HS-27A (cell line): ENCODE data around the gene PTPDC1.
"Not testable (repeated sequence)": the region's sequence is repeated elsewhere in the genome, so short reads cannot be mapped to it uniquely, and the experiment has no call there.

Experiments
- DNase-seq: peaks from one replicate; pipeline ENCODE4 v3.0.0-alpha.2; 2012; ENCODE audit warnings: low read depth, missing footprints

The PTPDC1 gene

GRCh38 chr9:94086486-94087345, 2.5 kb downstream of the PTPDC1 start:
- DNase-seq: peak; percentile 41

GRCh38 chr9:94094219-94095145, 10.2 kb downstream of the PTPDC1 start:
- not testable (repeated sequence) for DNase-seq

- no peak for DNase-seq
Observed at GRCh38 chr9:94096819-94097577, 12.7 kb downstream of the PTPDC1 start.

- DNase-seq: peak; percentile 40
Observed at GRCh38 chr9:94097788-94098414, 13.6 kb downstream of the PTPDC1 start.

- DNase-seq: no peak
Observed at GRCh38 chr9:94100152-94100879, 16.1 kb downstream of the PTPDC1 start.

GRCh38 chr9:94101162-94101853, 17.0 kb downstream of the PTPDC1 start:
- DNase-seq: no peak

- no peak for DNase-seq
Observed at GRCh38 chr9:94108584-94108983, 24.3 kb downstream of the PTPDC1 start.

- DNase-seq: no peak
Observed at GRCh38 chr9:94110821-94111252, 26.6 kb downstream of the PTPDC1 start.

GRCh38 chr9:94111446-94111845, 27.2 kb downstream of the PTPDC1 start:
- no peak for DNase-seq

GRCh38 chr9:94112716-94113465, 28.6 kb downstream of the PTPDC1 start:
- DNase-seq: no peak

- DNase-seq: not testable (repeated sequence)
Observed at GRCh38 chr9:94120088-94120487, 35.8 kb downstream of the PTPDC1 start.

- no peak for DNase-seq
Observed at GRCh38 chr9:94120854-94121376, 36.7 kb downstream of the PTPDC1 start.

- no peak for DNase-seq
Observed at GRCh38 chr9:94126844-94127243, 42.6 kb downstream of the PTPDC1 start.

GRCh38 chr9:94127806-94128205, 43.5 kb downstream of the PTPDC1 start:
- DNase-seq: no peak

- no peak for DNase-seq
Observed at GRCh38 chr9:94128580-94128979, 44.3 kb downstream of the PTPDC1 start.

GRCh38 chr9:94134629-94135028, 50.4 kb downstream of the PTPDC1 start:
- DNase-seq: no peak

- DNase-seq: no peak
Observed at GRCh38 chr9:94135222-94135621, 51.0 kb downstream of the PTPDC1 start.

GRCh38 chr9:94139672-94140417, 55.6 kb downstream of the PTPDC1 start:
- peak; percentile 90 for DNase-seq

GRCh38 chr9:94140418-94140780, 56.1 kb downstream of the PTPDC1 start:
- no peak for DNase-seq
